ENCODE results near the gene ANXA10.
"Not testable (repeated sequence)": the region's sequence is repeated elsewhere in the genome, so short reads cannot be mapped to it uniquely, and the experiment has no call there.

Gene ANXA10

DNA sequence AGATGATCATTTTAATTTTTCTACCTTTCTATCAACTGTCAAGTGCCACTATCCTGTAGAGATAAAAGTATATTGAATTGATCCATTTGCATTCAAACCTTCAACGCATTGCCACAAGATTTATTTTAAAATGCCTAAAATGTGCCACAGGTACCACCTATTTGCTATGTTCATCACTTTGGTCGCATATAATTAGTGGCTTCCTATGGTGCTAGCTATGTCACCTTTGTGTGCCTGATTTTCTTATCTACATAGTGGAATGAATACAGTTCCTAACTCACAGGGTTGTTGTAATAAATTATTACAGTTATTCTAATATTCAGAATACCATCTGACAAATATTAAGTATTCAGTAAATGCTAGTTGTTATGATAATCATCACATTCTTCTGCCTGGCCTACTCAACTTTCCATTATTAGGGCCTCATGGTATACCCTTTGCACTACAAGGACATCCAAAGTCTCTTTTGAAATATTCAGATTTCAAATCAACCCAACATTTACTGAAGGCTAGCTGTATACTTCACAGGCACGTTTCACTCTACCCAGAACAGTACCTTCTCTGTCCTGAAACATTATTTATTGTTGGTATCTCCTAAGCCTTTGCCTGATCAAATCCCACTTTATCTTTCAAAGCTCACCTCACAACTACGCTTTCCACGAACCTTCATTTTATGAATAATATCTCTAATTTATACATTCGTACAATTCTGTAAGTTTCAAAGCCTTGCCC is 62.4 kb downstream of the ANXA10 start:
- no peak for DNase-seq

DNA sequence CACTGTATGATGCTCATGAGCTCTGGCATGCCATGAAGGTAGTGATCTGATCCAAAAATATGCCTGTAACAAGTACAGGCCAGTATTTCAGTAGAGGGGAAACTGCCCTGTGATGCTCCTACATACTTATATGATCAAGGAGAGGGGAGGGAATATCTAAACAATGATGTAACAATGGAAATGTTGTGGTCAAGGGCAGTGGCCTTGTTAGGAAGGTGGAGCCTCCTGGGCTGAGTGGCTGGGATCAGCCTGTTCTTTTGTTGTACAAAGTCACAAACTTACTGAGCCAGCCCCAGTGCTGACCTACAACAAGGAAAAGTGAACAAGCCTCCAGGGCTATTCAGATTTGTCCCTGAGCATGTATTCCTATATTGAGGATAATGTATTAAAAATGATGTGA is 70.3 kb downstream of the ANXA10 start:
- no peak for DNase-seq

DNA sequence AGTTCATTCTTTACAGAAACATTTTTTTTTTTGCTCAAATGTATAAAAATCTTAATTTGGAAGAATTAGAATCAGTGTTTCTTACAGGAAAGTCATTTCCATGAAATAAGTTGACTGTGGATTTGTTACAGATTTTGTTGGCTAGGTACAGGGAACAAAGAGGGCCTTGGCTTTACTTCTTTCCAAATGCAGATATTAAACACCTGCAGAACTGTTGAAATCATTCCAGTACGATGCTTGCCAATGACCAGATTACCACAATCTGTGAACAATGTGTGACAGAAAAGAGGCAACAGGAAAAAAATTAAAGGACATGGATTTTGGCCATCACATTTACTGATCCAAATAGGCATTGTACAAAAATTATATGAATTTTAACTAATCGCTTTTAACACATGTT is 70.8 kb downstream of the ANXA10 start:
- no peak for DNase-seq

DNA sequence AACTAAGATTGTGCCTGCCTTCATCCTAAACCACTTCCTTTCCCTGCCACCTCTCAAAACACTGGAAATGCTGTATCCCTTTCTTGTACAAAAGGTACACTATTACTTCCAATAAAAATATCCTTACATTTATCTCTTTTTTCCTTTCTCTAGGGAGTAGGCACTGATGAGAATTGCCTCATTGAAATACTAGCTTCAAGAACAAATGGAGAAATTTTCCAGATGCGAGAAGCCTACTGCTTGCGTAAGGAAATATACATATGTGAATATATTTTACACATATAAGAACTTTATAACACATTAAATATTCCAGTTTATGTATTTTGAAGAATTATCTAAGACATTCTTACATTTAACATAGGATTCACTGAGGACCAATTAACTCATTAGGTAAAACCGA is 71.7 kb downstream of the ANXA10 start:
- no peak for DNase-seq

DNA sequence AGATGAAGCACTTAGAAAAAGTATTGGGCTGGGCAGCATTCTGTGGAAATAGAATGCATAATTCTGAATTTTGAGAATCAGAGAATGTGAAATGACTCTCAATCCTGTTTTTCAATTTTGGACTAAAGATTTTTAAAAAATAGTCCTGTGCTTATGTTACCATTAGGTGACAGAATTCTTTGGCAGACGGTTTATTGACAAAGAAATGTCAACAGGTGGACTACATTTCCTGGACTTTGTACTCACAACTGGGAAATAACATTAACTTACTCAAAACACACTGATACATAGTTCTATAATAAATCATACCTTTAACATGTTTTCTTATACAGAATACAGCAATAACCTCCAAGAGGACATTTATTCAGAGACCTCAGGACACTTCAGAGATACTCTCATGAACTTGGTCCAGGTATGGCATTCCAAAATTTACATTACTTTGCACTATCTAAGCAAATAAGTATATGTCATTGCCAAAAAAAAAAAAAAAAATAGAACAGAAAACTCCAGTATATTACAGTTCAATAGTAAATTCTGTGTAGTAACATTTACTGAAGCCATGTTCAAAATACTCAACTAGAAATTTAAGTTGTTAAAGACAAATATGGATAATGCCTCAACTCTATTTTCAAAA is 72.7 kb downstream of the ANXA10 start:
- no peak for DNase-seq

DNA sequence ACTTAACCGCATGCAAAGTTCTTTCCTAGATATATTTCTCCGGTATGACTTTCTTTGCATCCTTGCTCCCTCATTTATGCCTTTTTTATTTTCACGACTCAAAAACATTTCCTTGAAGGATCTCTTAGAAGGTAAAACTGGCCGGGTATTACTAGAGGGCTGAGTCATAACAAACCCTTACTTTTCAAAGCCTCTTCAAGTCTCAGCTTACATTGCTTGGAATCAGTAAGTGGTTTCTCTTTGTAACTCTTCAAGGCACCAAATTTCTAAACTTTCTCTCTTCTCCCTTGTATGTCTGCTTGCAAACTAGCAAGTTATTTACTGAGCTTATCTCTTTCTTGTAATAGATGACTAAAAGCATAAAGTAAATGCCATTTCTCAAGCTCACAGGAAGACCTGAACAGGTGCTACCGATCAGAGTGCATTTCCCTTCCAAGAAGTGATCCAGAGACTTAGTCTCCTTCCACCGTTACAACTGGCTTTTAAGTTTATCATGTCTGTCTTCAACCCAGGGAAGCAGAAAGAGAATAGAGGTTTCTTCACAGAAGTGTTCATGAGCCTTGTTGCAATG is 75.5 kb downstream of the ANXA10 start:
- DNase-seq, result no peak

DNA sequence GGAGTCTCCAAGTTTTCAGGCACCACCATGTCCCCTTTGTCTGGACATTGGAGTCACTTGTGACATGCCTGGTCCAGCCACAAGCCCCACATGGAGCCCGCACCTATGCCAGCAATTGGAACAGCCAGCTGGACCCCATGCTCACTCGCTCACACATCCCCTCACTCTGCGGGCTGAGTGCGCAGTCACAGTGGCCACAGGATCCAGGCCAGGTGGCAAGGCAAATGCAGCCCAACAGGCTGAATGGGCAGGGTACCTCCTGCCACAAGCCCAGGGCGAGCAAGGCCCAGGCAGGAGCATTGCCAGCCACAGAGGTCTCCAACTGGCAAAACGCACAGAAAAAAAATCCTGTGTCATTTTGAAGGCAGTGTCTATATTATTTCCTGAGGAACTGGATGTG is 82.0 kb downstream of the ANXA10 start:
- no peak for DNase-seq

DNA sequence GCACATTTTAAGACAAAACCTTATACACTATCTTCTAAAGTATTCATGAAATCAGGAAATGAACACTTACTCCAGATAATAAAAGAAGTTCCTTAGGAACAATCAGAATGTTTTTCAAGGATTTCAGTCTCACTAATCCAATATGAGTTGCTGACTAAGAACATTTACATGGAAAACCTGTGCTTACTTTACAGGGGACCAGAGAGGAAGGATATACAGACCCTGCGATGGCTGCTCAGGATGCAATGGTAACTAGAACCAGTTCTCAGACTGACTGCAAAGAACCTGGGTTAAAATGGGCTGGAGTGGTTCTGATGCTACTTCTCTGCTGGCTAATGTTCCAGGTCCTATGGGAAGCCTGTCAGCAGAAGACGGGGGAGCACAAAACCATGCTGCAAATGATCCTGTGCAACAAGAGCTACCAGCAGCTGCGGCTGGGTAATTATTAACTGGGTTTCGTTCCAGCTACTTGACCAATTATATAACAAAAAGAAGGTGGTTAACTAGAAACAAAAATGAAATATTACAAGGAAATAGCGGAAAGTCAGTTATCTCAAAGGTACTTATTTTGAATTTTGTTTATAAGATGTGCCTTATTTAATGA is 85.3 kb downstream of the ANXA10 start:
- no peak for DNase-seq

DNA sequence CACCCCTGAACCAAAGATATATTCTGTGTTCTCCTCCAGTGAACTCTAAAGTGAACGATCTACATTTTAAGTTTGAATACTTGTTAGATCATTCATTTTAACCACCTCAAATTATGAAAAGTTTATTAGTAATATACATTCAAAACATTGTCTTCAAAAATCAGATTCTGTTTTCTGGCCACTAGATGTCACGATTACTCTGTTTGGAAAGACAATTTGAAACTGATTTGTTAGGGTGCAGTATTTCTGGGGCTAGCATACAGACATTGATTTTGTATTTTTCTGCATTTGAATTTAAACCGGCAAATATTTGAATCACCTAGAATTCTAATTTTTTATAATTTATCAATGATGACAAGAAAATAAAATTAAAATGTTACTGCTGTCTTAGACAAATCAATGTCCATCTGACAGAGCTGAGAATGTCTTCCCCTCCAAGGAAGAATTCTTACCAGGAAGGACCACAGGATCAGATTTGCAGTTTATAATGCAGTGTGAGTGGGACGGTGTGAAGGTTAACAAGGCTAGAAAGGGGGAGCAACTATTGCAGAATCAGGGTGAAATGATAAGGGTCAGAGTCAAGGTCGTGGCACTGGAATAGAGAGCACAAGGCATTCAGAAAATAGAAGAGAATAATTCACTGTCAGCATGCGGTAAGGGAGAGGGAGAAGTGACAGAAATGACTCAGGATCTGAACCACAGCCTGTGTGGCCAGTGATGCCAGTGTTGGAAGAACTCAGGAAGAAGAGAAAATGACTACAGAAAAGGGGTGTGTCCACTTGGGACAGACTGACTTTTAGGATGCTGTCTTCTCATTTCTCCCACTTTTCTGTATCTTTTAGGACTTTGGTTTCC is 91.6 kb downstream of the ANXA10 start:
- DNase-seq, result no peak

DNA sequence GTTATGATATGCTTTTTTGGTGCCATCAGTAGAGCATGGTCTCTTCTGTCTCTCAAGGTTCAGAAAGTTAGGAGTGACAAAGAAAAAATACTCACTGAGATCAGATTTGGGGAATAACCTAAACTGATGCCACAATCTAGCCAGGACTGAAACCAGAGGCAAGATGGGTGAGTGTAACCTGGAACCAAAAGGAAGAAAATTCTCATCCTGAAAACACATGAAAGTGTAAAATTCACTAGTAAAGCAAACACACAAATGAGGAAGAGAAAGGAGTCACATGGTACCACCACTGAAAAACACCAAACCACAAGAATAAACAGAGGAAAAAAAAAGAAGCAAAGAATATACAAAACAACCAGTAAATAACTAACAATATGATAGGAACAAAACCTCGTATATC is 96.4 kb downstream of the ANXA10 start:
- DNase-seq, result no peak

DNA sequence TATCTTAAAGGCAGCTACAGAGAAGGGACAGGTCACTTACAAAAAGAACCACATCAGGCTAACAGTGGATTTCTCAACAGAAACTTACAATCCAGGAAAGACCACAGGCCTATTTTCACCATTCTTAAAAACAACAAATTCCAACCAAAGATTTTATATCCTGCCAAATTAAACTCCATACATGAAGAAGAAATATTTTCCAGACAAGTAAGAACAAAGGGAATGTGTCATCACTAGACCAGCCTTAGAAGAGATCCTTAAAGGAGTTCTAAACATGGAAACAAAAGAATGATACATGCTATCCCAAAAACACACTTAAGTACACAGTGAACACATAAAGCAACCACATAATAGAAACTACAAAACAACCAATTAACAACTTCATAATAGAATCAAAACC is 105.6 kb downstream of the ANXA10 start:
- DNase-seq, result no peak

DNA sequence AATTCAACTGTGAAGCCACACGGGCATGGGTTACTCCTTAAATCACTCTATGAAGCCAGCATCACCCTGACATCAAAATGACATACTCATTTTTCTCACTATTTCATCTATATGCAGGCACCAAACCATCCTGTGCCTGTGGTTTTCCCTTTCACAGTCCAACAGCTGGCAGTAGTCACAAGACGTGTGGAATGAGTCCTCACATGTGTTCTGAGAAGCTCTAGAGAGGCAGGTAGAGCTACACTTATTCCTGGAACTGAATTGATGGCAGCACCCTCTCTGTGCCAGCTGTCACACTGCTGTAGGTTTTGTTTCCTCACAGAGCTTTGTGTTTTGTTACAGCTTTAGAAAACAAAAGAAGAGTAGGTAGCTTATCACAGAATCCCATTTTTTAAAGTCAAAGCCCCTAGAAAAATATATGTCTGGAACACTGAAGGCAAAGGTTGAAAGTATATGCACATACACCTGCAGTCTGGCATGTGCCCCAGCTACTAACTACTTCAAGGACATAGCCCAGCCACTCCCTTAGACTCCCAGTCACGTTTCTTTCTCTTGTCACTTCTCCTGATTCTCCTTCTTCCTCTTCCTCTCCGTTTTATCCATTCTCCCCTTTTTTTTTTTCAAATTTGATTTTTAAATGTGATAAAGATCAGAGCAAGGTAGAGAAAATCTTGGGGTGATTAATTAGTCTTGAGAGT is 107.1 kb downstream of the ANXA10 start:
- DNase-seq, result no peak

DNA sequence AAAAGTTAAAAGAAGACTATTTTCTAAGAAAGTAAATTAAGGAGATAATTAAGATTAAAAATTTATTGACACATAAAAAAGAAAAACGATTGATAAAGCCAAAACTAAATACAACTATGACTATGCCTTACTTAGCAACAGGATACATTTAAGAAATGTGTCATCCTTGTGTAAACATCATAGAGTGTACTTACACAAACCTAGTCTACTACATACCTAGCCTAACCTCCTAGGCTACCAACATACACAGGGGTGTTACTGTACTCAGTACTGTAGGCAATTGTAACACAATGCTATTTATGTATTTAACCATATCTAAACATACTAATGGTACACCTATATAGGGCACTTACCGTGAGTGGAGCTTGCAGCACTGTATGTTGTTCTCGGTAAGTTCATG is 108.3 kb downstream of the ANXA10 start:
- no peak for DNase-seq

DNA sequence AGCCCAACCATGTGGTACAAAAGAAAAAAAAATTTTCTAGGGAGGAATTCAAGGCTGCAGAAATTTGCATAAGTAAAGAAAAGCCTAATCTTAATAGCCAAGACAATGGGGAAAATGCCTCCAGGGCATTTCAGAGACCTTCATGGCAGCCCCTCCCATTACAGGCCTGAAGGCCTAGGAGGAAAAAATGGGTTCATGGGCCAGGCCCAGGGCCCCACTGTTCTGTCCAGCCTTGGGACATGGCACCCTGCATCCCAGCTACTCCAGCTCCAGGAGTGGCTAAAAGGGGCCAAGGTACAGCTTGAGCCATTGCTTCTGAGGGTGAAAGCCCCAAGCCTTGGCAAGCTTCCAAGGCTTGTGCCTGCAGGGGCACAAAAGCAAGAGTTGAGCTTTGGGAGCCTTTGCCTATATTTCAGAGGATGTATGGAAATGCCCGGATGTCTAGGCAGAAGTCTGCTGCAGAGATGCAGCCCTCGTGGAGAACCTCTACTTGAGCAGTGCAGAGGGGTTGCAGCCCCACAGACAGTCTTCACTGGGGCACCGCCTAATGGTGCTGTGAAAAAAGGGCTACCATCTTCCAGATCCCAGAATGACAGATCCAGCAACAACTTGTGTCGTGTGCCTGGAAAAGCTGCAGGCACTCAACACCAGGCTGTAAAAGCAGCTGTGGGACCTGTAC is 111.0 kb downstream of the ANXA10 start:
- no peak for DNase-seq

DNA sequence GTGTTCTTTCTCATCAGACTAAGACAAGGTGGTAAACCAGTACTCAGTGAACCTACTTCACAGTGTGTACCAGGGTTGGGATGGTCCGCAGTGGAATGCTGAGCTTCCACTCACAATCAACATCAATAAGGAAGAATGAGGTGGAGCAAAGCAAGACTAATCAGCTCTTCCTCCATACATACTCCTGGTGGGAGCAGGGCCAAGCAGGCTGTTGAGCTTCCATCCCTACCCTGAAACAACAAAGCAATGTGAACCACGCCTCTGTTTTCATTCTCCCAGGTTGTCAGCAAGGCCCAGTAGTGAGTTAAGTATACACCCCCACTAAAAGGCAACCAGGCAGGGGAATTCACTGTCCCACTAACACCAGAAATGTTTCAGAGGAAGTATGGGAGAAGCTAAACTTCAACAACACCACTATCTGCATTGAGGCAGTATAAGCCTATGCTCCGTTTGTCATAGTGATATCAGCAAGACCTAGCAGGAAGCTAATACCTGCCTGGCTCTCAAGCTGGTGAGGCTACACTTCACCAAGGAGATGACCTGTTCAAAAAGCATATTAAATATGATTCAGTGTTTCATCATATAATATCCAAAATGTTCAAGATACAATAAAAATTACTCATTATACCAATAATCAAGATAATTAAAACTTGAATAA is 116.7 kb downstream of the ANXA10 start:
- DNase-seq, result no peak

DNA sequence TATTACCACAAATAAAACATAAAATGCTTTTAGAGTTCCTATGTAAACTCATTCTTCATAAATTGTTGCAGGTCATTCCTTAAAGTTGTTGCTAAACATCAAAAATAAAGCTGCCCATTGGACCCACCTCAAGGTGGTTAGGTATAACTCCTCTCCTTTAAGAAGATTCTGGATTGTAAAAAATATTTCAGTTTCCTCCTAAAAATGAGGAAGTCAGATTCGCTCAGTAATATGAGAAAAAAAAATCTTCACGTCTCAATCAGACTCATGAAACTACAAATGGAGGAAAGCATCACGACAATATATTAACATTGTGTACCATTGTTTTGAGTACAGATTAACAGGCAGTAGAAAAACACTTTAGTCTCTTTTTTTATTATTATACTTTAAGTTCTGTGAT is 120.3 kb downstream of the ANXA10 start:
- DNase-seq, result no peak

DNA sequence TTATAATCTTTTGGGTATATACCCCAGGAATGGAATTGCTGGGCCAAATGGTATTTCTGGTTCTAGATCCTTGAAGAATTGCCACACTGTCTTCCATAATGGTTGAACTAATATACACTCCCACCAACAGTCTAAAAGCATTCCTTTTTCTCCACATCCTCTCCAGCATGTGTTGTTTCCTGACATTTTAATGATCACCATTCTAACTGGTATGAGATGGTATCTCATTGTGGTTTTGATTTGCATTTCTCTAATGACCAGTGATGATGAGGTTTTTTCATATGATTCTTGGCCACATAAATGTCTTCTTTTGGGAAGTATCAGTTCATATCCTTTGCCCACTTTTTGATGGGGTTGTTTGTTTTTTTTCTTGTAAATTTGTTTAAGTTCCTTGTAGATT is 121.2 kb downstream of the ANXA10 start:
- DNase-seq, result not testable (repeated sequence)

DNA sequence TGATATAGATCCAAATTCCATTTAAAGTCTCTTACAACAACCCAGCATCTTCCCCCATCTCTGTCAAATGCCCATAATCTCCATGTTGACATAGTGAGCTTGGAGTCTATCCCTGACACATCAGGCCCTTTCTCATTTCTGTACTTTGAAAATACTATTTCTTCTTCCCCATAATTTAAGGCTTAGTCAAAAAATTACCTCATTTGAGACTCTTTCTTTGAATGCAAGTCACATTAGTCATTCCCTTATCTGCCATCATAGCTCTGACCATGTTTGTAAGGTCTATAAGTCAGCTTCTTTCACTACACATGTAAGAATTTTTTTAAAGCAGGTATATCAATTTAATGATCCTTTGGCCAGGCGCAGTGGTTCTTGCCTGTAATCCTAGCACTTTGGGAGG is 126.3 kb downstream of the ANXA10 start:
- DNase-seq, result no peak

DNA sequence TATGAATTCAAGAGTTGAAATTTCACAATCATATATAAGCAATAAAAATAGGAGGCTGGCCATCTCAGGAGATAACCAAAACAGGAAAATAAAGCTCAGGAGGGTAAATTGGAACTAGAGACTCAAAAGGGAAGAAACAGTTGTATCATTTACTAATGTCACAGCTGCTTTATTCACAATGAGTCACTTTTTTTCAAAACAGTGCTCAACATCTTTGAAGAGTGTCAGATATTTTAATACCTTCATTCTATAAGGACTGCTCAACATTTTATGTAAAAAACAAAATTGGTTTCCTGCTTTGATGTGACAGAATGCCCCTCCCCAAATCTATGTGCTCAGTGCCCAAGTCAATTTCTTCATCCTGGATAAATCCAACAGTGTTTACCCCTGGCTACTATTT is 128.6 kb downstream of the ANXA10 start:
- DNase-seq, result no peak

DNA sequence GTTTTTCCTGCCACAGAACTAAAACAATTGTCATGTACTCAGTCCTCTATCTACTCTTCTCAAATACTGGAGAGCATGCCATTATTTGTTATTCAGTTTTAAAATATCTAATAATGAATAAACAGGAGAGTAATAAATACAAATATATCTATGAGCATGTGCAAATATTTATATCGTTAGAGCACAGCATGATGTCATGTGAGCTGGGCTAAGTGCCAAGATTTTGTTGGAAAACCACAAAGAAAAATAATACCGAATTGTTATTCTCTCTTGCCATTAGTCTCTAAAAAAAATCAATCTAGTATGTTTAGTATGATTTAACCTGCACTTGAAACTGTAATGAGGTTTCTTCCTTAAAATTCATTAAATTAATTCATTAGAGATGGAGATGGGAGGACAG is 129.0 kb downstream of the ANXA10 start:
- DNase-seq, result no peak

Data from amygdala (tissue), 56 donors.